ENCODE results near the gene PDE4D.

DNA sequence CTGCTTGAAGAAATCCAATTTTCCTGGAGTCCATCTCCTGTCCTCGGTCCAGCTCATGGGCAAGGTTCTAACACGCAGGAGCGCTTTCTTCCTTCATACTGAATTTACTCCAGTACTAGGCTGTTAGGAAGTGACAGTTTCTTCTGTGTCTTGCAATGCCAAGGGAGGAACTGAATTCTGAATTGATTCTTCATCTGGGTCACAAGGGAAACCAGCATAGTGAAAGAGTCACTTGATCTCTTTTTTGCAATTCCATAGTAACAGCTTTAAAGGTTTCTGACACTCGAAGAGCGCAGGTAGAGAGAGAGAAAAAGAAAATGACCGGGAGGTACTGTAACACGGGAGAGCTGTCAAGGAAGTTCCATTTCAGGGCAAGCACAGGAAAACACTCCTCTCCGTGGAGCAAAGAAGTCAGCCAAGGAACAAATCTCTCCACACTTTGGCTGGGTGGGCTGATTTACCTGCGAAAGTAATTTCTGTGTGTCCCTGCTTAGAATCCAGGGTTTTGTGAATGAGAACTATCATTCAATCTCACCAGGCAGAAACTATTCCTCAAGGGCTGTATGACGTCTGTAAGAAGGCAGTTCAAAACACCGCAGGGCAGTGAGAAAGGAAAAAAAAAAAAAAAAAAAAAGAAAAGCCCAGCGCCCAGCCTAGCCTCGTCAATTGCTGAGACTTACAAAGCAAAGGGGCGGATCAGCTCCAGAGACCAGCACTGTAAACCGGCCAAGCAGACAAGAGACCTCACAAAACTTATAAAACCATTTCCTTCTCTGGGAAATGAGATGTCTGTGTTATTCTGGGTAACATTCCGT lies 617.8 kb downstream of the PDE4D start:
- TF ChIP-seq, protein P1, sequence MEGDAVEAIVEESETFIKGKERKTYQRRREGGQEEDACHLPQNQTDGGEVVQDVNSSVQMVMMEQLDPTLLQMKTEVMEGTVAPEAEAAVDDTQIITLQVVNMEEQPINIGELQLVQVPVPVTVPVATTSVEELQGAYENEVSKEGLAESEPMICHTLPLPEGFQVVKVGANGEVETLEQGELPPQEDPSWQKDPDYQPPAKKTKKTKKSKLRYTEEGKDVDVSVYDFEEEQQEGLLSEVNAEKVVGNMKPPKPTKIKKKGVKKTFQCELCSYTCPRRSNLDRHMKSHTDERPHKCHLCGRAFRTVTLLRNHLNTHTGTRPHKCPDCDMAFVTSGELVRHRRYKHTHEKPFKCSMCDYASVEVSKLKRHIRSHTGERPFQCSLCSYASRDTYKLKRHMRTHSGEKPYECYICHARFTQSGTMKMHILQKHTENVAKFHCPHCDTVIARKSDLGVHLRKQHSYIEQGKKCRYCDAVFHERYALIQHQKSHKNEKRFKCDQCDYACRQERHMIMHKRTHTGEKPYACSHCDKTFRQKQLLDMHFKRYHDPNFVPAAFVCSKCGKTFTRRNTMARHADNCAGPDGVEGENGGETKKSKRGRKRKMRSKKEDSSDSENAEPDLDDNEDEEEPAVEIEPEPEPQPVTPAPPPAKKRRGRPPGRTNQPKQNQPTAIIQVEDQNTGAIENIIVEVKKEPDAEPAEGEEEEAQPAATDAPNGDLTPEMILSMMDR (IDR thresholded peaks at IDR 0.05): no peak
- no peak for TF ChIP-seq POLR2A (IDR thresholded peaks at IDR 0.05)

All from esophagus squamous epithelium (tissue), 4 donors.